ENCODE results near the gene MED16. TPM values are rescaled to one million over a fixed set of nuclear protein-coding genes. Genes with fewer than 3 reads are reported as not detected.

The MED16 gene
- total RNA-seq, 1 experiment from 2014 or later, result 66.9 TPM

DNA sequence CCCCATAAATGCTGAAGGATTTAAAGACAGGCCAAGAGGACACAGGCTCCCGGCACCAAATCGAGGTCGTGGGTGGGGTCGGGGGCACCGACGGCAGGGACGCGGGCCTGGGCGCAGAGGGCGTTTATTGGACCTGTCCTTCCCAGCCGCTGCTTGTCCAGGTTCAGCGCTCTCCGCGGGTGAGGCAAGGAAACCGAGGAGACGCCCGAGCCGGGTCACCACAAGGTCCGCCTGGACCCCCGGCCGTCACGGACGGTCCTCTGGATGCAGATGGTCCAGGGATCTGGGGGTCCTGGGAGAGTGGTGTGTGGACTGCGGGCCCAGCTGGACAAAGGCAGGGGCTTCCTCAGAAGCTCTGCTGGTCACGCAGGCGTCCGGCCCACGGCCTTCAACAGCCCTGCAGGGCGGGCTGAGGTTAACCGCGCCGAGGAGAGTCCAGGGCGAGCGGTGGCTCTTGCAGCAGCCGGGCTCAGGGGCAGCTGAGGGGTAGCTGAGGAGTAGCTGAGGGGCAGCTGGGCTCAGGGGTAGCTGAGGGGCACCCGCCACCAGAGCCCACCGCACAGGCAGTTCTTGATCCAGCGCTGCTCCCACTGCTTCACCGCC, 25.0 kb downstream of the MED16 start (continued):
- TF ChIP-seq, protein P1, sequence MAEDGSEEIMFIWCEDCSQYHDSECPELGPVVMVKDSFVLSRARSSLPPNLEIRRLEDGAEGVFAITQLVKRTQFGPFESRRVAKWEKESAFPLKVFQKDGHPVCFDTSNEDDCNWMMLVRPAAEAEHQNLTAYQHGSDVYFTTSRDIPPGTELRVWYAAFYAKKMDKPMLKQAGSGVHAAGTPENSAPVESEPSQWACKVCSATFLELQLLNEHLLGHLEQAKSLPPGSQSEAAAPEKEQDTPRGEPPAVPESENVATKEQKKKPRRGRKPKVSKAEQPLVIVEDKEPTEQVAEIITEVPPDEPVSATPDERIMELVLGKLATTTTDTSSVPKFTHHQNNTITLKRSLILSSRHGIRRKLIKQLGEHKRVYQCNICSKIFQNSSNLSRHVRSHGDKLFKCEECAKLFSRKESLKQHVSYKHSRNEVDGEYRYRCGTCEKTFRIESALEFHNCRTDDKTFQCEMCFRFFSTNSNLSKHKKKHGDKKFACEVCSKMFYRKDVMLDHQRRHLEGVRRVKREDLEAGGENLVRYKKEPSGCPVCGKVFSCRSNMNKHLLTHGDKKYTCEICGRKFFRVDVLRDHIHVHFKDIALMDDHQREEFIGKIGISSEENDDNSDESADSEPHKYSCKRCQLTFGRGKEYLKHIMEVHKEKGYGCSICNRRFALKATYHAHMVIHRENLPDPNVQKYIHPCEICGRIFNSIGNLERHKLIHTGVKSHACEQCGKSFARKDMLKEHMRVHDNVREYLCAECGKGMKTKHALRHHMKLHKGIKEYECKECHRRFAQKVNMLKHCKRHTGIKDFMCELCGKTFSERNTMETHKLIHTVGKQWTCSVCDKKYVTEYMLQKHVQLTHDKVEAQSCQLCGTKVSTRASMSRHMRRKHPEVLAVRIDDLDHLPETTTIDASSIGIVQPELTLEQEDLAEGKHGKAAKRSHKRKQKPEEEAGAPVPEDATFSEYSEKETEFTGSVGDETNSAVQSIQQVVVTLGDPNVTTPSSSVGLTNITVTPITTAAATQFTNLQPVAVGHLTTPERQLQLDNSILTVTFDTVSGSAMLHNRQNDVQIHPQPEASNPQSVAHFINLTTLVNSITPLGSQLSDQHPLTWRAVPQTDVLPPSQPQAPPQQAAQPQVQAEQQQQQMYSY (CRISPR knock-in tag; IDR thresholded peaks at IDR 0.05), result no peak
- no peak for TF ChIP-seq CREM (CRISPR knock-in tag; IDR thresholded peaks at IDR 0.05)
- TF ChIP-seq NFATC4 (CRISPR knock-in tag; IDR thresholded peaks at IDR 0.05), result no peak
- no peak for TF ChIP-seq KAT7 (CRISPR knock-in tag; IDR thresholded peaks at IDR 0.05; ENCODE audit: borderline replicate concordance)

DNA sequence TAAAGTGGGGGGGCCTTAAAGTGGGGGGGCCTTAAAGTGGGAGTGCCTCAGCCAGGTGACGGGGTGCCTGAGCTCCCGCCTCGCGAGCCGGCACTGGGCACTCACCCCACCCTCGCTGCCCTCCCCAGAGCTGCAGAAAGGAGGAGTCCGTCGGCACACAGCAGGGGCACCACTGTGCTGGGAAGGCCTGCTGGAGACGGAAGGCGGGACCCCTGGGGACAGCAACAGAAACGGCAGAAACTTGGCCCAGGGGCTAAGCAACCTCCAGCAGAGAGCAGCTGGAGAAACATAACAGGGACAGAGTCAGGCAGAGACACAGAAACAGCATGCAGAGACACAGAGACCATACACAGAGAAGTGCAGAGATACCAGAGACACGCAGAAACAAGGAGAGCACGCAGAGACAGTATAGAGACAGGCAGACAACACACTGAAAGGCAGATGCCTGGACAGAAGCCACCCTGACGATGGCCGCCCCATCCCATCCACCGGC, 25.6 kb downstream of the MED16 start:
- Mint-ChIP-seq H3K27me3 (ENCODE audit: low read depth) (peaks cover 5% of the 10 kb centered on the region; the same call in 1 of the 2 replicates), H3K36me3 (peaks cover 12% of the 10 kb centered on the region), H3K4me1 (peaks cover 5% of the 10 kb centered on the region), H3K4me3 (no peak overlapping the region), H3K27ac (peak overlapping the region; percentile 60; the same call in 1 of the 2 replicates), H3K9me3 (no peaks in the 10 kb centered on the region)
- TF ChIP-seq EMX1 (CRISPR knock-in tag; IDR thresholded peaks at IDR 0.05) (no peak), ZNF423 (CRISPR knock-in tag; IDR thresholded peaks at IDR 0.05) (peak; percentile 85)
- POLR2A ChIA-PET, result interaction anchor here (0.7 kb wide), 1 partner anchor 55 kb away, joined by 3 read pairs; no protein-coding TSS in a partner anchor
- no peak for DNase-seq (ENCODE audit: low spot score)
- CTCF ChIA-PET, result interaction anchor here (0.8 to 2.6 kb wide), 3 partner anchors 11 to 124 kb away, joined by 3 to 11 read pairs (median 4); no protein-coding TSS in a partner anchor
- no peak for ATAC-seq

DNA sequence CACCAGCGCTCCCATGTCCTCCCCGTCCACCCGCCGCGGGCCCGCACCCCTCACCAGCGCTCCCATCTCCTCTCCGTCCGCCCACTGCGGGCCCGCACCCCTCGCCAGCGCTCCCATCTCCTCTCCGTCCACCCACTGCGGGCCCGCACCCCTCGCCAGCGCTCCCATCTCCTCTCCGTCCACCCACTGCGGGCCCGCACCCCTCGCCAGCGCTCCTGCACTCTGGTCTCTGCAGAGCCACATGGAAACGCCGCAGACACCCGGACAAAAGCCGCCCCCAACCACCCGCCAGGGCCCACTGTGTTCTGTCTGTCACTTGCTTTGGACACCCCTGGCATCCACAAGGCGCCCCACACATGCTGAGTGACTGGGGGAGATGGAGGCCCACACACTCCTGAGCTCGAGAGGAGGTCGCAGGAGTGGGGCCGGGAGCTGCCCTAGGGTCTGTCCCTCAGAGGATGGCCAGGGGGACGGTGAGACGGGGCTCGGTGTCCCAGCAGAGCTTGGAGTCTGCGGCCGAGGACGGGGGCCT, 26.2 kb downstream of the MED16 start:
- no peak for ATAC-seq
- no peaks in the 10 kb centered on the region for H3K9me3 Mint-ChIP-seq
- H3K27ac Mint-ChIP-seq, result no peak overlapping the region
- no peak for DNase-seq (ENCODE audit: low spot score)
- peaks cover 5% of the 10 kb centered on the region; the same call in 1 of the 2 replicates for H3K27me3 Mint-ChIP-seq (ENCODE audit: low read depth)
- H3K4me3 Mint-ChIP-seq, result no peak overlapping the region
- CTCF ChIA-PET, result interaction anchor here (0.8 to 2.6 kb wide), 3 partner anchors 10 to 124 kb away, joined by 3 to 11 read pairs (median 4); no protein-coding TSS in a partner anchor
- H3K4me1 Mint-ChIP-seq, result peaks cover 5% of the 10 kb centered on the region
- TF ChIP-seq, protein P2, sequence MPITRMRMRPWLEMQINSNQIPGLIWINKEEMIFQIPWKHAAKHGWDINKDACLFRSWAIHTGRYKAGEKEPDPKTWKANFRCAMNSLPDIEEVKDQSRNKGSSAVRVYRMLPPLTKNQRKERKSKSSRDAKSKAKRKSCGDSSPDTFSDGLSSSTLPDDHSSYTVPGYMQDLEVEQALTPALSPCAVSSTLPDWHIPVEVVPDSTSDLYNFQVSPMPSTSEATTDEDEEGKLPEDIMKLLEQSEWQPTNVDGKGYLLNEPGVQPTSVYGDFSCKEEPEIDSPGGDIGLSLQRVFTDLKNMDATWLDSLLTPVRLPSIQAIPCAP (CRISPR knock-in tag; IDR thresholded peaks at IDR 0.05), result no peak
- TF ChIP-seq, protein P3, sequence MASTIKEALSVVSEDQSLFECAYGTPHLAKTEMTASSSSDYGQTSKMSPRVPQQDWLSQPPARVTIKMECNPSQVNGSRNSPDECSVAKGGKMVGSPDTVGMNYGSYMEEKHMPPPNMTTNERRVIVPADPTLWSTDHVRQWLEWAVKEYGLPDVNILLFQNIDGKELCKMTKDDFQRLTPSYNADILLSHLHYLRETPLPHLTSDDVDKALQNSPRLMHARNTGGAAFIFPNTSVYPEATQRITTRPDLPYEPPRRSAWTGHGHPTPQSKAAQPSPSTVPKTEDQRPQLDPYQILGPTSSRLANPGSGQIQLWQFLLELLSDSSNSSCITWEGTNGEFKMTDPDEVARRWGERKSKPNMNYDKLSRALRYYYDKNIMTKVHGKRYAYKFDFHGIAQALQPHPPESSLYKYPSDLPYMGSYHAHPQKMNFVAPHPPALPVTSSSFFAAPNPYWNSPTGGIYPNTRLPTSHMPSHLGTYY (CRISPR knock-in tag; IDR thresholded peaks at IDR 0.05), result no peak
- peaks cover 12% of the 10 kb centered on the region for H3K36me3 Mint-ChIP-seq
- POLR2A ChIA-PET, result interaction anchor here (0.7 kb wide), 1 partner anchor 55 kb away, joined by 3 read pairs; no protein-coding TSS in a partner anchor

DNA sequence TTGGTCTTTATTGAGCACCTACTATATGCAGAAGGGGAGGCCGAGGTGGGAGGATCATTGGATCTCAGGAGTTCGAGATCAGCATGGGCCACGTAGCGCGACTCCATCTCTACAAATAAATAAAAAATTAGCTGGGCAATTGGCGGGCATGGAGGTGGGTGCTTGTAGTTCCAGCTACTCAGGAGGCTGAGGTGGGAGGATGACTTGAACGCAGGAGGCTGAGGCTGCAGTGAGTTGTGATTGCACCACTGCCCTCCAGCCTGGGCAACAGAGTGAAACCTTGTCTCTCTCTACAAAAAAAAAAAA, 29.7 kb downstream of the MED16 start:
- no peak overlapping the region; the same call in 1 of the 2 replicates for H3K27ac Mint-ChIP-seq
- peaks cover 5% of the 10 kb centered on the region for H3K4me1 Mint-ChIP-seq
- DNase-seq (ENCODE audit: low spot score), result no peak
- H3K9me3 Mint-ChIP-seq, result no peaks in the 10 kb centered on the region
- H3K4me3 Mint-ChIP-seq, result peak overlapping the region; percentile 61
- H3K36me3 Mint-ChIP-seq, result no peaks in the 10 kb centered on the region; the same call in 1 of the 2 replicates
- ChIA-PET CTCF (interaction anchor here (0.6 to 2.1 kb wide), 35 partner anchors 9 to 398 kb away, joined by 3 to 18 read pairs (median 4); partner anchors contain the start of genes ARHGAP45, KISS1R, MED16 and PALM), POLR2A (interaction anchor here (0.6 kb wide), 1 partner anchor 115 kb away, joined by 4 read pairs; no protein-coding TSS in a partner anchor)
- TF ChIP-seq, protein P4, sequence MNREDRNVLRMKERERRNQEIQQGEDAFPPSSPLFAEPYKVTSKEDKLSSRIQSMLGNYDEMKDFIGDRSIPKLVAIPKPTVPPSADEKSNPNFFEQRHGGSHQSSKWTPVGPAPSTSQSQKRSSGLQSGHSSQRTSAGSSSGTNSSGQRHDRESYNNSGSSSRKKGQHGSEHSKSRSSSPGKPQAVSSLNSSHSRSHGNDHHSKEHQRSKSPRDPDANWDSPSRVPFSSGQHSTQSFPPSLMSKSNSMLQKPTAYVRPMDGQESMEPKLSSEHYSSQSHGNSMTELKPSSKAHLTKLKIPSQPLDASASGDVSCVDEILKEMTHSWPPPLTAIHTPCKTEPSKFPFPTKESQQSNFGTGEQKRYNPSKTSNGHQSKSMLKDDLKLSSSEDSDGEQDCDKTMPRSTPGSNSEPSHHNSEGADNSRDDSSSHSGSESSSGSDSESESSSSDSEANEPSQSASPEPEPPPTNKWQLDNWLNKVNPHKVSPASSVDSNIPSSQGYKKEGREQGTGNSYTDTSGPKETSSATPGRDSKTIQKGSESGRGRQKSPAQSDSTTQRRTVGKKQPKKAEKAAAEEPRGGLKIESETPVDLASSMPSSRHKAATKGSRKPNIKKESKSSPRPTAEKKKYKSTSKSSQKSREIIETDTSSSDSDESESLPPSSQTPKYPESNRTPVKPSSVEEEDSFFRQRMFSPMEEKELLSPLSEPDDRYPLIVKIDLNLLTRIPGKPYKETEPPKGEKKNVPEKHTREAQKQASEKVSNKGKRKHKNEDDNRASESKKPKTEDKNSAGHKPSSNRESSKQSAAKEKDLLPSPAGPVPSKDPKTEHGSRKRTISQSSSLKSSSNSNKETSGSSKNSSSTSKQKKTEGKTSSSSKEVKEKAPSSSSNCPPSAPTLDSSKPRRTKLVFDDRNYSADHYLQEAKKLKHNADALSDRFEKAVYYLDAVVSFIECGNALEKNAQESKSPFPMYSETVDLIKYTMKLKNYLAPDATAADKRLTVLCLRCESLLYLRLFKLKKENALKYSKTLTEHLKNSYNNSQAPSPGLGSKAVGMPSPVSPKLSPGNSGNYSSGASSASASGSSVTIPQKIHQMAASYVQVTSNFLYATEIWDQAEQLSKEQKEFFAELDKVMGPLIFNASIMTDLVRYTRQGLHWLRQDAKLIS (CRISPR knock-in tag; IDR thresholded peaks at IDR 0.05; ENCODE audit: borderline replicate concordance), result no peak
- TF ChIP-seq, protein P5, sequence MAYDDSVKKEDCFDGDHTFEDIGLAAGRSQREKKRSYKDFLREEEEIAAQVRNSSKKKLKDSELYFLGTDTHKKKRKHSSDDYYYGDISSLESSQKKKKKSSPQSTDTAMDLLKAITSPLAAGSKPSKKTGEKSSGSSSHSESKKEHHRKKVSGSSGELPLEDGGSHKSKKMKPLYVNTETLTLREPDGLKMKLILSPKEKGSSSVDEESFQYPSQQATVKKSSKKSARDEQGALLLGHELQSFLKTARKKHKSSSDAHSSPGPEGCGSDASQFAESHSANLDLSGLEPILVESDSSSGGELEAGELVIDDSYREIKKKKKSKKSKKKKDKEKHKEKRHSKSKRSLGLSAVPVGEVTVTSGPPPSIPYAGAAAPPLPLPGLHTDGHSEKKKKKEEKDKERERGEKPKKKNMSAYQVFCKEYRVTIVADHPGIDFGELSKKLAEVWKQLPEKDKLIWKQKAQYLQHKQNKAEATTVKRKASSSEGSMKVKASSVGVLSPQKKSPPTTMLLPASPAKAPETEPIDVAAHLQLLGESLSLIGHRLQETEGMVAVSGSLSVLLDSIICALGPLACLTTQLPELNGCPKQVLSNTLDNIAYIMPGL (CRISPR knock-in tag; IDR thresholded peaks at IDR 0.05), result 0 out of 2 replicates have a peak, but pooled peaks have one; percentile 6
- TF ChIP-seq, protein P6, sequence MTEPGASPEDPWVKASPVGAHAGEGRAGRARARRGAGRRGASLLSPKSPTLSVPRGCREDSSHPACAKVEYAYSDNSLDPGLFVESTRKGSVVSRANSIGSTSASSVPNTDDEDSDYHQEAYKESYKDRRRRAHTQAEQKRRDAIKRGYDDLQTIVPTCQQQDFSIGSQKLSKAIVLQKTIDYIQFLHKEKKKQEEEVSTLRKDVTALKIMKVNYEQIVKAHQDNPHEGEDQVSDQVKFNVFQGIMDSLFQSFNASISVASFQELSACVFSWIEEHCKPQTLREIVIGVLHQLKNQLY (CRISPR knock-in tag; IDR thresholded peaks at IDR 0.05), result no peak
- 0 out of 2 replicates have a peak, but pooled peaks have one; percentile 8 for TF ChIP-seq FOXJ3 (CRISPR knock-in tag; IDR thresholded peaks at IDR 0.05; ENCODE audit: borderline replicate concordance)
- no peak for ATAC-seq
- H3K27me3 Mint-ChIP-seq (ENCODE audit: low read depth), result peaks cover 26% of the 10 kb centered on the region

Measured in WTC11 (cell line).